SW480 (cell line): ENCODE measurements around the gene SPTBN4.
"Not testable (repeated sequence)": the region's sequence is repeated elsewhere in the genome, so short reads cannot be mapped to it uniquely, and the experiment has no call there.

Source experiments
- DNase-seq: peaks from one replicate; pipeline ENCODE4 v3.0.0-alpha.2; 2016; ENCODE audit warnings: low spot score

The SPTBN4 gene

DNA sequence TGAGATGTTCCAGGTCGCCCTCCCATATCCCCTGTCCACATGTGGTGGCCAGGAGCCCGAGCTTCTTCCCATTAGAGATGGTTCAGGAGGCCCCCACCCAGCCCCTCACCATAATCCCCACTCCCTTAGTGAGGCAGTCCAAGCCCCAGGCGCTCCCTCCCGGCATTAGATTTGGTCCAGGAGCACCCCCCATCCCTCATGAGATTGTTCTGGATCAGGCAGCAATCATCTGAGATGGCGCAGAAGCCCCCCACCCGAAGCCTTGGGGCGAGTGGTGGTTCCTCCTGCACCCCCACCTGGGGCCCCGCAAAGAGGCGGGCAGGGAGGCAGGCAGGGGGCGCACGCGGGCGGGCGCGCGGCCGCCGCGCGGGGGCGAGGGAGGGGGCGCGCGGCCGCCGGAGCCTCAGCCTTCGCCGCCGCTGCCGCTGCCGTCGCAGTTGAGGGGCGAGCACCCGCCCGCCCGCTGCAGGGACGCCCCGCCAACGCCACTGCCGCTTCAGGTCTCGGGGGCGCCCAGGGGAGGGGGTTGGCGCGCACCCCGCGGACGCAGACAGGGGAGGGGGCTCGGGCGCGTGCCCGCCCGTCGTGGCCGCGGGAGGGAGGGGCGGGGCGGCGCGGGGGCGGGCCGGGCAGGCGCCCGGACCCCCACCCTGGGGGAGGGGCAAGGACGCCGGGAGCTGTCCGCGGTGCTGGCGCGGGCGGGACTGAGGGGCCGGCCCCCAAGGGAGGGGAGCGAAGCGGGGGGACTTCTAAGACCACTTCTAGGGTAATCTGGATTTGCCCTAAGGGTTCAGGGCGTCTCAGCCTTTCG is 63.5 kb downstream of the SPTBN4 start:
- DNase-seq = no peak

DNA sequence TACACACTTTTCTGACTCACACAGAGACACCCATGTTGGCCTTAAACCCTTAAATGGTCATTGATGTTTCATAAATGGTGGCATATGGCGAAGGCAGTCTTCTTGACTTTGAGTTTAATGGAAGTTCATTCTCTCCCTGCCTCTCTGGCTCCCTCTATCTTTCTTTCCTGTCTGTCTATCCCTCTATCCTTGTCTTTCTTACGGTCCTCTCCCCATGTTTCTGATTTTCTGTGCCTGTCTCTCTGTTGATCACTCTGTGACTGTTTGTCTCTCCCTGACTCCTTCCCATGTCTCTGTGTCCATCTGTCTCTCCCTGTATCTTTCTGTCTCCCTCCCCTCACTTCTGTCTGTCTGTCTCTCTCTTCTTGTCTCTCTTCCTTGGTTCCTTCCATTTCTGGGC is 66.7 kb downstream of the SPTBN4 start:
- peak; percentile 45 for DNase-seq

DNA sequence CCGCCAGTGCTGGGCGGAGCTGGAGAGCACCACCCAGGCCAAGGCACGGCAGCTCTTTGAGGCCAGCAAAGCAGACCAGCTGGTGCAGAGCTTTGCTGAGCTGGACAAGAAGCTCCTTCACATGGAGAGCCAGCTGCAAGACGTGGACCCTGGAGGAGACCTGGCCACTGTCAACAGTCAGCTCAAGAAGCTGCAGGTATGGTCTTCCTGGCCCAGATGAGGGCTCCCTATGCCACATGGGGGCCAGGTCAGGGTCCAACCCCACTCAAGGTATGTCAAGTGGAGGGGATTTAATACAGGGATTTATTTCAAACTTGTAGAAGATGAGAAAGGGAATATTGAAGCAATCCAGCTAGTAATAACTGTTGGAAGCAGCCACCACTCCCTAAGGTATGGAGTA is 67.3 kb downstream of the SPTBN4 start:
- no peak for DNase-seq

DNA sequence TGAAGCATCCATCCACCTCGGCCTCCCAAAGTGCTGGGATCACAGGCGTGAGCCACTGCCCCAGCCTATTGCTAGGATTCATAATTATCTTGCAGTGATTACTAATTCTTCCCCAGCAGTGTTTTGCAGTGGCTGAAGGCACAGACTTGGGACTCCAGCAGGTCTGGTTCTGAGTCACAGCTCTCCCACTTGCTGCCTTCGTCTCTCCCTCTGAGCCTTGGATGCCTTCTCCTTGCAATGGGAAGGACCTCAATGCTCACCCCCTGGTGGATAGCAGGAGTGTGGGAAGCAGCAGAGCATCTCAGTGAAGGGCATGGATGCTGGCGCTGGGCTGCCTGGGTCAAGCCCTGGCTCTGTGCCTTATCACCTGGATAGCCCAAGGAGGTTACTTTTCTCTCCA is 72.3 kb downstream of the SPTBN4 start:
- no peak for DNase-seq

DNA sequence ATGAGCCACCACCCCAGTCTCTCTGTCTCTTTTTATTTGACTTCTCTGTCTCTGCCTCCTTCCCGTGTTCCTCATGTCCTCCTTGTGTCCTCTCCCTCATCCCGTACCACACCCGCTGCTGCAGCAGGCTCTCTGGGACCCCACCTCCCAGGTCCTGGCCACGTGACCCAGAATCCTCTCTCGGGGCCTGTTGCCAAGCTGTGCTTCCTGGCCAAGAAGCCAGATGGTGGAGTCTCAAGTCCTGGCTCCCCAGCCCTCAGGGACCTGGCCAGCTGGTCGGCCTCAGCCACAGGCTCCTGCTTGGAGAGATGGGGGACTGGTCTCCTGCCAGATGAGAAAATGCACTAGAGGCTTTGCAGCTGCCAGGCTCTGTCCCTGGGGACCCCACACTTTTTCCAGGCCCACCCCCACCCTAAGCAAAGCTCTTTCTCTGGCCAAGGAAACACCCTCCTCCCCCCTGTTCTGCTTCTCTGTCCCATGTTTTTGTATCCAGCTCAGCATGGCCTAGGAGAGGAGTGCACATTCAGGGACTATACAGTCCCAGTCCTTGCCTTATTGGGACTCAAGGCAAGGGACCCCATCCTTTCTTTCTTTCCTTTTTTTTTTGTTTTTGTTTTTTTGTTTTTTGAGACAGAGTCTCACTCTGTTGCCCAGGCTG is 75.5 kb downstream of the SPTBN4 start:
- no peak for DNase-seq

DNA sequence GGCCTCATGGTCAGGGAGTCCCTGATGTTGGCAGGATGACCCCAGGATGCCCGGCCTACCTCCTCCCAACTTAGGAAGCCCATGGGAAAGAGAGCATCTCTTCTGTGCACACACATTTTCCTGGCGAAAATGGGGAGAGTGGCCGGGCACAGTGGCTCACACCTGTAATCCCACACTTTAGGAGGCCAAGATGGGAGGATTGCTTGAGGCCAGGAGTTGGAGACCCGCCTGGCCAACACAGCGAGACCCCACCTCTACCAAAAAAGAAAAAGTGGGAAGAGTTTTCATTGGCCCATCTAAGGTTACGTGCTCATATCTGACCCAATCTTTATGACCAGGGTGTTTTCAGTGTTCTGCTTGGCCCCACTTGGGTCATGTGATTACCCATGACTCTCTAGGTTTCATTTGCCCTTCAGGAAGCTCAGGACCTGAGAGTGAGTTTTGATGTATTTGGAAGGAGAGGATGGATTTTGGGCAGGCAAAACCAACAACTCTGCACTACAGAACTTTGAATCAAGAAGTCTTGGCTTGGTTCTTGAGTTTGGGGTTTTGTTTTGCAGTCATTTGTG is 76.3 kb downstream of the SPTBN4 start:
- no peak for DNase-seq

DNA sequence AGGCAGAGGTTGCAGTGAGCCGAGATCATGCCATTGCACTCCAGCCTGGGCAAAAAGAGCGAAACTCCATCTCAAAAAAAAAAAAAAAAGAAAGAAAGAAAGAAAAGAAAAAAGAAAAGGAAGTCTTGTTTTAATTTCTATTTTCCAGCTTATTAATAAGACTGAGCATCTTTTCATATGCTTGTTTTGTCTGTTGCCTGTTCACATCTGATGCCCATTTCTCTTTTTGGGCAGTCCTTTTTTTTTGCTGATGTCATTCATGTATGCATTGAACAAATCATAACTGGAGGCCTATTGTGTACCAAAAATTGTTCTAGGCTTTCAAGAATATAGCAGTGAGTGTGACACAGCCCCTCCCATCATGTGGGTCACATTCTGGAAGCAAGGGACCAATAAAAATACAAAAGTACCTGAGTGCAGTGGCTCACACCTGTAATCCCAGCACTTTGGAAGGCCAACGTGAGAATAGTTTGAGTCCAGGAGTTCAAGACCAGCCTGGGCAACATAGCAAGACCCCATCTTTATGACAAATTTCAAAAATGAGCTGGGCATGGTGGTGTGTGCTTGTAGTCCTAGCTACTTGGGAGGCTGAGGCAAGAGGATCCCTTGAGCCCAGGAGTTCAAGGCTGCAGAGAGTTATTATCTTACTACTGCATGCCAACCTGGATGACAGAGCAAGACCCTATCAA is 79.5 kb downstream of the SPTBN4 start:
- DNase-seq = not testable (repeated sequence)

DNA sequence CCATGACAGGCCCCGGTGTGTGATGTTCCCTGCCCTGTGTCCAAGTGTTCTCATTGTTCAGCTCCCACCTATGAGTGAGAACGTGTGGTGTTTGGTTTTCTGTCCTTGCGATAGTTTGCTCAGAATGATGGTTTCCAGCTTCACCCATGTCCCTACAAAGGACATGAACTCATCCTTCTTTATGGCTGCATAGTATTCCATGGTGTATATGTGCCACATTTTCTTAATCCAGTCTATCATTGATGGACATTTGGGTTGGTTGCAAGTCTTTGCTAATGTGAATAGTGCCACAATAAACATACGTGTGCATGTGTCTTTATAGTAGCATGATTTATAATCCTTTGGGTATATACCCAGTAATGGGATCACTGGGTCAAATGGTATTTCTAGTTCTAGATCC is 80.4 kb downstream of the SPTBN4 start:
- DNase-seq = not testable (repeated sequence)

DNA sequence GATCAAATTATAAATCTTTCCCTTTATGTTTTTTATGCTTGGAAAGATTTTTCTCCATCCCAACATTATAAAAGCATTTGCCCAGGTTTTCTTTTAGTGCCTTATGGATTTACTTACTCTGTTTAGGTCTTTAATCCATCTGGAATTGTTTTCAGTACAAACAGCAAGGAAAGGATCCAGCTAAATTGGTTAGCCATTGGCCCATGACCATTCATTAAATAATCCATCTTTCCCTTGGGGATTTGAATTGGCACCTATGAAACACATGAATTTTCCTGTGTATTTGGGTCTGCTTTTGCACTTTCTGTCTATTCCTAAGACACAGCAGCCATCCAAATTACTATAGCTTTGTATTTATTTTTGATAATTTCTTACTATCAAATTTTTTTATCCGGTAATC is 81.0 kb downstream of the SPTBN4 start:
- DNase-seq = no peak

DNA sequence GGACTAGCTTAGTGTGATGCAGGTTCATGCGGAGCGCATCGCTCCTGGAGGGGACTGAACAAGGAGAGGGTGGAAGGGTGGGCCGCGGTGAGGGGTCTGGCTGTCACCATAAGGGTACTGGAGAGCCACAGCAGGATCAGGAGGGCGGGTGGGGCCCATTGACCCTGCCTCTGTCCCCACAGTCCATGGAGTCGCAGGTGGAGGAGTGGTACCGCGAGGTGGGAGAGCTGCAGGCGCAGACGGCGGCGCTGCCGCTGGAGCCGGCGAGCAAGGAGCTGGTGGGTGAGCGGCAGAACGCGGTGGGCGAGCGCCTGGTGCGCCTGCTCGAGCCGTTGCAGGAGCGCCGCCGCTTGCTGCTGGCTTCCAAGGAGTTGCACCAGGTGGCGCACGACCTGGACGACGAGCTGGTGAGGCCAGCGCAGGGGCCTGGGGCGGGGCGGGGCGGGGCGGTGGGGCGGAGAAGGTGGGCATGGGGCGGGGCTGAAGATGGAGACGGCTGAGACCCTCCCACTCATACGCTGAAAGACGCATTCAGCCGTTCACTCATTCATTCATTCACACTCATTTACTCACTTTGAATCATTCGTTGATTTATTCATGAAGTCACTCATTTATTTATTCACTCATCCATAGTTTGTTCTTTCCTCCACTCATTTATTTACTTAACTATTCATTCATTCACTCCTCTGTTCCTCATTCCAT is 82.4 kb downstream of the SPTBN4 start:
- DNase-seq = peak; percentile 74

DNA sequence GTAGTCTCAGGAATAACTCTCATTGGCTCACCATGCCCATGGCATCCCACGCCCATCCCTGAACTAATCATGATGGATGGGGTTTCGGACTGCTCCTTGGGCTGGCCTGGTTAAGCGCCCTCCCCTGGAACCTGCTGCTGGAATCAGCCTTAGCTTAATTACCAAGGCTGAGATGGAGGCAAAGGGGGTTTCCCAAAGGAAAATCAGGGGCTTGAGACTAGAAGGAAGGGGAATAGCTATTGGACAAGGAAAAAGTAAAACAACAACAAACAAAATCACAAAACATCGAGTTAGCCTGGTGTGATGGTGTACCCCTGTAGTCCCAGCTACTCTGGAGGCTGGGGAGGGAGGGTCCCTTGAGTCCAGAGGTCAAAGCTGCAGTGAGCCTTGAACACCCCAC is 84.2 kb downstream of the SPTBN4 start:
- DNase-seq = no peak

DNA sequence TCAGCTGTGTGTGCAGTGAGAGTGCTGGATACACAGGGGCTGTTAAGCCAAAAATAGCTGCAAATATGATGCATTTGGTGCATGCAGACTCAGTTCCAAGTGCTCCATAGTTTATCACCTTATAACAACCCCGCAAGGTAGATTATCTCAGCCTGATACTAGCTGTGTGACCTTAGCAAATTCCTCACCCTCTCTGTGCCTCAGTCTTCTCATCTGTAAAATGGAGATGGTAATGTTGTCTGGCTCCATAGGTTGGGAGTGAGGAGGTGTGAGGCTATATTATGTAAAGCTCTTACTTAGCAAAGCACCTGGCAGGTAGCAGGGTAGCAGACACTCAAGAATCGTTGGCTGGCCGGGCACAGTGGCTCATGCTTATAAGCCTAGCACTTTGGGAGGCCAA is 86.0 kb downstream of the SPTBN4 start:
- DNase-seq = no peak

DNA sequence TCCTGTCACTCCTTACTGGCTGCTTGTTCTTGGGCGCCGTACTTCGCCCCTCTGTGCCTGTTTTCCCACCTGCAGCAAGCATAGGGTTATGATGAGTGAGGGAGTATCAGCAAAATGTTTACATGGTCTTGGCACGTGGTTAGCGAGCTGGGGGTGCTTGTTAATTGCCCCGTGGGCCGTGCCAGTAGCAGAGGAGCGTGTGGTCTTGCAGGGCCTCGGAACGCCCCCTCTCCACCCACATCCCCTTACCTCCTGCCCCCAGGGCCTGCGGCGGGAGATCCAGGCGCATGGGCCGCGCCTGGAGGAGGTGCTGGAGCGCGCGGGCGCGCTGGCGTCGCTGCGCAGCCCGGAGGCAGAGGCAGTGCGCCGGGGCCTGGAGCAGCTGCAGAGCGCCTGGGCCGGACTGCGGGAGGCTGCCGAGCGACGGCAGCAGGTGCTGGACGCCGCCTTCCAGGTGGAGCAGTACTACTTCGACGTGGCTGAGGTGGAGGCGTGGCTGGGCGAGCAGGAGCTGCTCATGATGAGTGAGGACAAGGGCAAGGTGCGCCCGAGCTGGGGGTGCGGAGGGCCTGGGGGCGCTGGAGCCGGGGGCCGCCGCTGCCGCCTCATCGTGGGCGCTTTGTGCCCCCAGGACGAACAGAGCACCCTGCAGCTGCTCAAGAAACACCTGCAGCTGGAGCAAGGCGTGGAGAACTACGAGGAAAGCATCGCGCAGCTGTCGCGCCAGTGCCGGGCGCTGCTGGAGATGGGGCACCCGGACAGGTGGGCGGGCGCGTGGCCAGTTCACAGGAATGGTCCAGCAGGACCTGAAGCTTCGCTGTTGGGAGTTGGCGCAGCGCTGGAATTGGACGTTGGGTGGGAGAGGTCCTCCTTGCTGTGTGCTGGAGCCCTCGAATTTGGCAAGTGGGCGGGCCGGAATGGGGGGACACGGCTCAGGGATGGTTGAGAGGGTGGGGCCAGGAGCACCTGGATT is 87.4 kb downstream of the SPTBN4 start:
- no peak for DNase-seq

DNA sequence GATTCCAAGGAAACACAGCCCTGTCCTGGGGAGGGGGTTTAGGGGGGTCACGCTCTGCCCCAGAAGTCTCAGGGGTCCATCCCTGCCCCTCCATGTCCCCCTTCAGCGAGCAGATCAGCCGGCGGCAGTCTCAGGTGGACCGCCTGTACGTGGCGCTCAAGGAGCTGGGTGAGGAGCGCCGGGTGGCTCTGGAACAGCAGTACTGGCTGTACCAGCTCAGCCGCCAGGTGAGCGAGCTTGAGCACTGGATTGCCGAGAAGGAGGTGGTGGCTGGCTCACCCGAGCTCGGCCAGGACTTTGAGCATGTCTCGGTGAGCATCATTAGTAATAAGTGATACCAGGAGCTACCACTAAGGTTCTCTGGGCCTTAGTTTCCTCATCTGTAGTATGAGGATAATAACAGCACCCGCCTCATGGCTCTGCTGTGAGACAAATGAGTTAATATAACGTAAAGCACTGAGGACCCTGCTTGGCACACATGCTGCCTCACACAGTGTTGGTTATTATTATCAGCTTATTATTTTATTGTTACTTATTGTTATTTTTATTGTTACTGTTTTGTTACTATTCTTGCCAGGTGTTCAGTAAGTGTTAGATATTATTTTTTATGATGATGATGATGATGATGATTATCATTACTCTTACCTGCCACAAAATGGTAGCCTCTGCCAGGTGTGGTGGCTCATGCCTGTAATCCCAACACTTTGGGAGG is 89.3 kb downstream of the SPTBN4 start:
- DNase-seq = no peak

DNA sequence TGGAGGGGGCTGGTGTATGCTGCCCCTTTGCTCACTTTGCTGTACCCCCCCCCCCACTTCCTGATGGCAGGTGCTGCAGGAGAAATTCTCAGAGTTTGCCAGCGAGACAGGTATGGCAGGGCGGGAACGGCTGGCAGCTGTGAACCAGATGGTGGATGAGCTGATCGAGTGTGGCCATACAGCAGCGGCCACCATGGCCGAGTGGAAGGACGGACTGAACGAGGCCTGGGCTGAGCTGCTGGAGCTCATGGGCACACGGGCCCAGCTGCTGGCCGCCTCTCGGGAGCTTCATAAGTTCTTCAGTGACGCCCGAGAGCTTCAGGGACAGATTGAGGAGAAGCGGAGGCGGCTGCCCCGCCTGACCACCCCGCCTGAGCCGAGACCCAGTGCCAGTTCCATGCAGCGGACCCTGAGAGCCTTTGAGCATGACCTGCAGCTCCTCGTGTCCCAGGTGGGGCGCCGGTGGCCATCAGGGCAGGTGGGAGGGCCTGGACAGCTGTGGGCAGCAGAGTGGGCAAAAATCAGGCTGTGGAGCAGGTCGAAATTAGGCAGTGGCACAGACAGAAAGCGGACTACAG is 90.2 kb downstream of the SPTBN4 start:
- no peak for DNase-seq

DNA sequence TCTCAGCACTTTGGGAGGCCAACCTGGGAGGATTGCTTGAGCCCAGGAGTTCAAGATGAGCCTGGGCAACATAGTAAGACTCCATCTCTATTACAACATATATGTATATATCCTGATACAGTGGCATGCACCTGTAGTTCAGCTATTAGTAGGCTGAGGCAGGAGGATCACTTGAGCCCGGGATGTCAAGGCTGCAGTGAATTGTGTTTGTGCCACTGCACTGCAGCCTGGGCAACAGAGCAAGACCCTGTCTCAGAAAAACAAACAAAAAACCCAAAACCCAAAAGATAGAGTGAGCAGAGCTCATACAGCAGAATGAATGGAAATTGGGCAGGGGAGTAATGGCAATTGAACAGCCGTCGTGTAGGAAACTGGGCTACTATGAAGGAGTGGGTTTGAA is 92.6 kb downstream of the SPTBN4 start:
- DNase-seq = no peak

DNA sequence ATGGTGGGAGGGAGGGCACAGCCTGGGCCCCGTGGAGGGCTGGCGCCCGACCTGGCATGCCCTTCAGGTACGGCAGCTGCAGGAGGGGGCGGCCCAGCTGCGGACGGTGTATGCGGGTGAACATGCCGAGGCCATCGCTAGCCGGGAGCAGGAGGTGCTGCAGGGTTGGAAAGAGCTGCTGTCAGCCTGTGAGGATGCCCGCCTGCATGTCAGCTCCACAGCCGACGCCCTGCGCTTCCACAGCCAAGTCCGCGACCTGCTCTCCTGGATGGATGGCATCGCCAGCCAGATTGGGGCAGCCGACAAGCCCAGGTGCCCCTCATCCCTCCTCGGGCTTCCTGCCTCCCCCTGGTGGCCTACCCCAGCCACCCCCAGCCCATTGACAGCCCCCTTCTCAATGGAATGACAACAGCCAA is 93.3 kb downstream of the SPTBN4 start:
- DNase-seq = no peak

DNA sequence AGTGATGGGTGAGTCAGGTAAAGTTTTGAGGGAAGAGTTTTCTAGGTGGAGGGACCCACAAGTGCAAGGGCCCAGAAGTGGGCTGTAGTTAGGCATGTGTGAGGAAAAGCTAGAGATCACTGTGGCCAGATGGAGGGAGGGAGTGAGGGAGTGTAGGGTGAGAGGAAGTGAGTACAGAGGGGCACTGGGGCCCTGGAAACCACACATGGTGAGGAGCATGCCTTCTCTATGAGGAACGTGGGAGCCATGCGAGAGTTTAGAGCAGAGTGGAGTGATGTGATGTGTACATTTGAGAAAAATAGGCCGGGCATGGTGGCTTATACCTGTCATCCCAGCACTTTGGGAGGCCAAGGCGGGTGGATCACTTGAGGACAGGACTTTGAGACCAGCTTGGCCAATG is 95.1 kb downstream of the SPTBN4 start:
- DNase-seq = no peak

DNA sequence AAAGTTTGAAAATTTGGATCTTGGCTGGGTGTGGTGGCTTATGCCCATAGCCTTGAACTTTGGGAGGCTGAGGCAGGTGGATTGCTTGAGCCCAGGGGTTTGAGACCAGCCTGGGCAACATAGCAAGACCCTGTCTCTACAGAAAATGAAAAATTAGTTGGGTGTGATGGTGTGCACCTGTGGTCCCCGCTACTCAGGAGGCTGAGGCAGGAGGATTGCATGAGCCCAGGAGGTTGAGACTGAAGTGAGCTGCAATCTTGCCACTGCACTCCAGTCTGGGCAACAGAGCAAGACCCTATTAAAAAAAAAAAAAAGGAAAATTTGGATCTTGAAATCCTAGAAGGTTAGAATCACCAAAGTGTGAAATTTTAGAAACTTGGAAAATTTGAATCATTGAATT is 97.7 kb downstream of the SPTBN4 start:
- DNase-seq = not testable (repeated sequence)

DNA sequence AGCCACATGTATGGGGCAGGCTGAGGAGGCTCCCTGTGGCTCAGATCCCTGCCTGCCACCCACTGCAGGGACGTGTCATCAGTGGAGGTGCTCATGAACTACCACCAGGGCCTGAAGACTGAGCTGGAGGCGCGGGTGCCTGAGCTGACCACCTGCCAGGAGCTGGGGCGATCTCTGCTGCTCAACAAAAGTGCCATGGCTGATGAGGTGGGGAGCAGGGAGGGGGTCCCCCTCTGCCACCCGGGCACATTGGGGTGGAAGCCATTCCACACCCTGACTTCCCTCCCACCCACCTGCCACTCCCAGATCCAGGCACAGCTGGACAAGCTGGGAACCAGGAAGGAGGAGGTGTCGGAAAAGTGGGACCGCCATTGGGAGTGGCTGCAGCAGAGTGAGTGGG is 98.6 kb downstream of the SPTBN4 start:
- DNase-seq = no peak
